SK-N-SH (cell line): ENCODE measurements around the gene ZKSCAN2.

Experiments used
- NFIC ChIP-seq: IDR thresholded peaks from 2 replicates; pipeline ENCODE4 v1.4.0; 2012; ENCODE audit warnings: borderline replicate concordance
- SMC3 ChIP-seq: IDR thresholded peaks from 2 replicates; pipeline ENCODE4 v1.6.1; 2012; ENCODE audit warnings: low read depth, low read length, improper control_type of control experiment
- TAF1 ChIP-seq: IDR thresholded peaks from 2 replicates; pipeline ENCODE4 v1.6.1; 2012; ENCODE audit warnings: low read depth, mild to moderate bottlenecking, low read length, moderate library complexity, borderline replicate concordance
- TF ChIP-seq, protein P1 (sequence below): fragments of 200-600 bp; sonication (generic); IDR thresholded peaks from 2 replicates; pipeline ENCODE4 v1.6.1; 2017; ENCODE audit warnings: antibody characterized with exemption, mild to moderate bottlenecking, moderate library complexity
- TF ChIP-seq, protein P2 (sequence below): IDR thresholded peaks from 2 replicates; pipeline ENCODE4 v1.4.0; 2012; ENCODE audit warnings: low read depth, borderline replicate concordance

DNA sequence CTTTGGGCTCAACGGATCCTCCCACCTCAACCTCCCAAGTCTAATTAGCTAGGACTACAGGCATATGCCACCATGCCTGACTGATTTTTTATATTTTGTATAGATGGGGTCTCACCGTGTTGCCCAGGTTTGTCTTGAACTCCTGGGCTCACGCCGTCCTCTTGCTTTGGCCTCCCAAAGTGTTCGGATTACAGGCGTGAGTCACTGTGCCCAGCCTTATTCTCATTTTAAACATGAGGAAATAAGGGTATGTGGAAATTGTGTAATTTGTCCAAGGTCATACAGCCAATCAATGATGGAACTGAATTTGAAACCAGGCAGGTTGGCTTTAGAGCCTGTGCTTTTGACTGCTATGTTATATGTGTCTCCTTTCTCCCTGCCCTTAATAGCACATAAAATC is 68.3 kb downstream of the ZKSCAN2 start:
- TF ChIP-seq, protein P1, sequence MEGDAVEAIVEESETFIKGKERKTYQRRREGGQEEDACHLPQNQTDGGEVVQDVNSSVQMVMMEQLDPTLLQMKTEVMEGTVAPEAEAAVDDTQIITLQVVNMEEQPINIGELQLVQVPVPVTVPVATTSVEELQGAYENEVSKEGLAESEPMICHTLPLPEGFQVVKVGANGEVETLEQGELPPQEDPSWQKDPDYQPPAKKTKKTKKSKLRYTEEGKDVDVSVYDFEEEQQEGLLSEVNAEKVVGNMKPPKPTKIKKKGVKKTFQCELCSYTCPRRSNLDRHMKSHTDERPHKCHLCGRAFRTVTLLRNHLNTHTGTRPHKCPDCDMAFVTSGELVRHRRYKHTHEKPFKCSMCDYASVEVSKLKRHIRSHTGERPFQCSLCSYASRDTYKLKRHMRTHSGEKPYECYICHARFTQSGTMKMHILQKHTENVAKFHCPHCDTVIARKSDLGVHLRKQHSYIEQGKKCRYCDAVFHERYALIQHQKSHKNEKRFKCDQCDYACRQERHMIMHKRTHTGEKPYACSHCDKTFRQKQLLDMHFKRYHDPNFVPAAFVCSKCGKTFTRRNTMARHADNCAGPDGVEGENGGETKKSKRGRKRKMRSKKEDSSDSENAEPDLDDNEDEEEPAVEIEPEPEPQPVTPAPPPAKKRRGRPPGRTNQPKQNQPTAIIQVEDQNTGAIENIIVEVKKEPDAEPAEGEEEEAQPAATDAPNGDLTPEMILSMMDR = no peak
- TF ChIP-seq TAF1 (no peak), NFIC (no peak), SMC3 (no peak)
- TF ChIP-seq, protein P2, sequence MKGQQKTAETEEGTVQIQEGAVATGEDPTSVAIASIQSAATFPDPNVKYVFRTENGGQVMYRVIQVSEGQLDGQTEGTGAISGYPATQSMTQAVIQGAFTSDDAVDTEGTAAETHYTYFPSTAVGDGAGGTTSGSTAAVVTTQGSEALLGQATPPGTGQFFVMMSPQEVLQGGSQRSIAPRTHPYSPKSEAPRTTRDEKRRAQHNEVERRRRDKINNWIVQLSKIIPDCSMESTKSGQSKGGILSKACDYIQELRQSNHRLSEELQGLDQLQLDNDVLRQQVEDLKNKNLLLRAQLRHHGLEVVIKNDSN = no peak
